GM06990 (cell line): ENCODE measurements around the gene MEGF11.

Experiments used
- DNase-seq: peaks from one replicate; pipeline ENCODE4 v3.0.0-alpha.2; 2011; ENCODE audit not compliant: insufficient read length; ENCODE audit errors: extremely low read depth
- H3K27me3 ChIP-seq: replicated peaks from 2 replicates; pipeline ENCODE4 v1.6.0; 2011; ENCODE audit warnings: low read length; ENCODE audit not compliant: control insufficient read depth, insufficient read depth
- H3K36me3 ChIP-seq: 2 replicates; pipeline ENCODE4 v1.5.1; 2011; ENCODE audit warnings: low read length; ENCODE audit not compliant: control insufficient read depth, insufficient read depth
- H3K4me3 ChIP-seq: replicated peaks from 2 replicates; pipeline ENCODE4 v1.5.1; 2011; ENCODE audit warnings: low read depth, mild to moderate bottlenecking, control low read depth, low read length
- TF ChIP-seq, protein P1 (sequence below): IDR thresholded peaks from 2 replicates; pipeline ENCODE4 v1.5.1; 2011; ENCODE audit warnings: low read length, control low read depth, mild to moderate bottlenecking, inconsistent platforms; ENCODE audit not compliant: insufficient read depth, poor library complexity, severe bottlenecking

The MEGF11 gene

DNA sequence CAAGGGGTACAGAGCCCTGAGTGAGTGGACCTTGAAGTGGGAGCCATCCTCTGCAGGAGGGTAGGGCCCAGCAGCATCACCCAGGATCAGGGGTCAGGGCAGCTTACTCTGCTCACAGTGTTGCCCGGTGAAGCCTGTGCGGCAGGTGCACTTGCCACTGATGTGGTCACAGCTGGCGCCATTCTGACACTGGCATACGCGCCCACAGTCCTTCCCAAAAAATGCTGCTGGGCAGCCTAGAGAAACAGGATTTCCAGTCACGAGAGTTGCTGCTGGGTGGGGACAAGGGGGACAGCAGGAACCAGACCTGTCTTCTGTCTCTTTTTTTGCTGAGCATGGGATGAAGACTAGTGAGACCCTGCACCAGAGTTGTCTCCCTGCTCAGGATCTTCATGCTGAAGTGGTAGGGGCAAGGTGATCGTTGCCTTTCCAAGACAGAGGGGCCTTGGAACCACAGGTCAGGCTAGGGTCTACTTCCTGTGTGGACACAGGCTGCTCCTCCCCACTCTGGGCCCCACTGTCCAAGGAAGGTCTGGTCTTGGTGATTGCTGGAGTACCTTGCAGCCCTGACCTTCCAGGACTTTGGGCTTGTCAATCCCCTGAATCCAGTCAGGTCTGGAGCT, 337.4 kb downstream of the MEGF11 start:
- no peaks in the 10 kb centered on the region for H3K27me3 ChIP-seq
- H3K4me3 ChIP-seq, result no peak overlapping the region
- H3K36me3 ChIP-seq, result no peaks in the 10 kb centered on the region; the same call in 1 of the 2 replicates
- TF ChIP-seq, protein P1, sequence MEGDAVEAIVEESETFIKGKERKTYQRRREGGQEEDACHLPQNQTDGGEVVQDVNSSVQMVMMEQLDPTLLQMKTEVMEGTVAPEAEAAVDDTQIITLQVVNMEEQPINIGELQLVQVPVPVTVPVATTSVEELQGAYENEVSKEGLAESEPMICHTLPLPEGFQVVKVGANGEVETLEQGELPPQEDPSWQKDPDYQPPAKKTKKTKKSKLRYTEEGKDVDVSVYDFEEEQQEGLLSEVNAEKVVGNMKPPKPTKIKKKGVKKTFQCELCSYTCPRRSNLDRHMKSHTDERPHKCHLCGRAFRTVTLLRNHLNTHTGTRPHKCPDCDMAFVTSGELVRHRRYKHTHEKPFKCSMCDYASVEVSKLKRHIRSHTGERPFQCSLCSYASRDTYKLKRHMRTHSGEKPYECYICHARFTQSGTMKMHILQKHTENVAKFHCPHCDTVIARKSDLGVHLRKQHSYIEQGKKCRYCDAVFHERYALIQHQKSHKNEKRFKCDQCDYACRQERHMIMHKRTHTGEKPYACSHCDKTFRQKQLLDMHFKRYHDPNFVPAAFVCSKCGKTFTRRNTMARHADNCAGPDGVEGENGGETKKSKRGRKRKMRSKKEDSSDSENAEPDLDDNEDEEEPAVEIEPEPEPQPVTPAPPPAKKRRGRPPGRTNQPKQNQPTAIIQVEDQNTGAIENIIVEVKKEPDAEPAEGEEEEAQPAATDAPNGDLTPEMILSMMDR, result no peak
- DNase-seq, result no peak

DNA sequence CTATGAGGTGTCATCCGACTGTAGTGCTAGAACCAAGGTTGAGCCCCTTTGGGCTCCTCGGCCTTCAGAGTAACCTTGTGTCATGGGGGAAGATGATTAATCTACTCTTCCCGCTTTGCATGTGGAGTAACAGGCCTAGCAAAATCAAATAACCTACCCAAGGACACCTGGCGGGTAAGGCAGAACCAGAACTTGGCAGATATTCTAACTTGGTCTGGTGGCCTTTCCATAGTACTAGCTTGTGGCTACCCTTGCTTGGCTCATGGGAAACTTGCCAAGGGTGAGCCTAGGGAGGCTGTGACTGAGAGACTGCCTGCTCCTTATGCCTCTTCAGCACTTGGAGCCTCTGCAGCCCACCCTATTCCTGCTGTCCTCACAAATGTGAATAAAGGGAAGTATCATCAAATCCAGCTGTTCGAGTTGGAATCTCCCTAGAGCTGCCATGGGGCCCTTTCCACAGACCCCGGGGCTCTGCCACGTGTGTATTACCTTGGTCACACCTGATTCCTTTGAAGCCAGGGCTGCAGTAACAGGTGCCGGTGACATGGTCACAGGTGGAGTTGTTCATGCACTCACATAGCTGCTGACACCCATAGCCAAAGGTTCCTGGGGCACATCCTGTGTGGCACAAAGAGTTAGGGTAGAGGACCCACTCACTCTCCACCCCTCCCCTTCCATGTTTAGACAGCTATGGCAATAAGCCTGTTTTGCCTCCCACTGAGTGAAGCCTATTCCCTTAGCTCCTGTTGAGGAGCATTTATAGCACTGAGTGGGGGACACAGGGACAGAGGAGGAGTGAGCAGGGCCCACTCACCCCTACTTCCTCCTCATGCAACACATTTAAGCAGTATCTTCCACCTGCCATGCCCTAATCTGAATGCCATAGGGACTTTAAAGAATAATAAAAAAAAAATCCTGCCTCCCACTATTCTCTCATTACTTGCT, 338.3 kb downstream of the MEGF11 start:
- DNase-seq, result no peak
- Histone ChIP-seq H3K36me3 (peaks cover 1% of the 10 kb centered on the region; the same call in 1 of the 2 replicates), H3K27me3 (no peaks in the 10 kb centered on the region), H3K4me3 (no peak overlapping the region)
- TF ChIP-seq, protein P1, result no peak

DNA sequence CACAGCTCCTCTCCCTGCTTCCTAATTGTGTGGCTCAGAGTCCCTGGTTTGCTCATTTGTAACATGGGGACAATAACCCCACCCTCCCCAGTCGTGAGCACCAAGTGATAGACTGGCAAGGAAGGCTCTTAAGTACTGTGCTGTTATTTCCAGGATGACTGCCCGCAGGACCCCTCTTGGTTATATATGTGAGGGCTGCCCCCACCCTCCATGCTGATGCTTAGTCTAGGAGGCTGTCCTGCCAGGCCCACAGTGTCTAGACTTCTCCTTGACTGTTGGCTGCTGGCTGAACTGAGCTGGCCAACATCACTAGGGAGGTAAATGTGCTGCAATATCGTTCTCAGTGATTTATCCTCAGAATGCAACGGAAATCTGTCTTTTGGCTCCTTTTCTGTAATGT, 339.2 kb downstream of the MEGF11 start:
- Histone ChIP-seq H3K36me3 (peaks cover 2% of the 10 kb centered on the region), H3K4me3 (no peak overlapping the region), H3K27me3 (no peaks in the 10 kb centered on the region)
- TF ChIP-seq, protein P1, result no peak
- DNase-seq, result no peak

DNA sequence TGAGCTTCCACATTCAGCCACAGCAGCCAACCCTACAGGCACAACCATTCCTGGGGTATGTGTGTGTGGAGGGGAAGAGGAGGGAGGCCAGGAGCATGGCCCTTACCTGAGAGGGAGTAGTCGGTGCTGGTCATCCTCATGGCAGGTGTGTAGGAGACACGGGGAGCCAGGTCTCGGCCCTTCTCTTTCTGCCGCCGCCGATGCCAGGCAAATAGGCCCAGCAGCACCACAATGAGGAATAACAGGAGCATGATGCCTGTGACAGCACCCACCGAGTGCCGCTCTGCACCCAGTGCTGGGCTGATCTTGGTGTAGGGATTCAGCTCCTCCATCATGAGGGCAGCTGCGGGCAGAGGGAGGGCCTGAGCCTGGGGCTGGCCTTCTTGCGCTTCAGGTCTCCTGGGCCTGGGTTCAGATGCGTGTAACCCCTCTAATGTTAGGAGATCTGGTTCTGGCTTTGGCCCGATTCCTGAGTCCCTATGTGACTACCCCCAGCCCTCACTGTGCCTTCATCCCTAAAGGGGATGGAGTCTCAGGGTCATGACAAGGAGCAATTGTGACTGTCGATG, 339.8 kb downstream of the MEGF11 start:
- TF ChIP-seq, protein P1, result no peak
- no peak for DNase-seq
- no peaks in the 10 kb centered on the region for H3K27me3 ChIP-seq
- H3K4me3 ChIP-seq, result no peak overlapping the region
- peaks cover 4% of the 10 kb centered on the region for H3K36me3 ChIP-seq

DNA sequence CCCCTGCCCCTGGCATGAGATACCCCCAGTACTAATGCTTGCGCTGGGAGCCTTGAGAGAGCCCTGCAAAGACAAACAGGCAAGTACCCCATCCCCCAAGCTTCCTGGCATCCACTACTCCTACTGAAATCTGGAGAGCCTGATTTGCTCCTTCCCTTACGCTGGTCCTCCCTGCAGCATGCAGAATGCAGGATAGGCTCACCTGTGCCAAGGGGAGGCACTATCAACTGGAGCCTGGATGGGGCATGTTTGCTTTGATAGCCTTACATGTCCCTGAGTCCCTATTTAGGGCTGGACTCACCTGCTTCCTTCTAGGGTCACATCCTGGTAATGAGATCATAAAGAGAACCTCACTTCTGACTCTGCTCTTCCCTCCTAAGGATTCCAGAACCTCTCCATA, 341.3 kb downstream of the MEGF11 start:
- Histone ChIP-seq H3K4me3 (no peak overlapping the region), H3K27me3 (no peaks in the 10 kb centered on the region), H3K36me3 (peaks cover 5% of the 10 kb centered on the region)
- TF ChIP-seq, protein P1, result no peak
- DNase-seq, result no peak
